ENCODE data around the gene RNF182.
"Not testable (repeated sequence)": the region's sequence is repeated elsewhere in the genome, so short reads cannot be mapped to it uniquely, and the experiment has no call there.

The RNF182 gene

GRCh38 chr6:14017626-14018475 is 93.1 kb downstream of the RNF182 start:
- no peak for TF ChIP-seq CTCF (IDR thresholded peaks at IDR 0.05; ENCODE audit: extremely low read depth, missing control alignments)
- no peak for DNase-seq (ENCODE audit: low spot score)

- DNase-seq (ENCODE audit: low spot score) = not testable (repeated sequence)
Observed at GRCh38 chr6:14018559-14018958, 93.8 kb downstream of the RNF182 start.

GRCh38 chr6:14020551-14020950 is 95.8 kb downstream of the RNF182 start:
- DNase-seq (ENCODE audit: low spot score) = no peak
- TF ChIP-seq CTCF (IDR thresholded peaks at IDR 0.05; ENCODE audit: extremely low read depth, missing control alignments) = no peak

GRCh38 chr6:14021449-14021848 is 96.7 kb downstream of the RNF182 start:
- TF ChIP-seq CTCF (IDR thresholded peaks at IDR 0.05; ENCODE audit: extremely low read depth, missing control alignments) = no peak
- no peak for DNase-seq (ENCODE audit: low spot score)

- no peak for TF ChIP-seq CTCF (IDR thresholded peaks at IDR 0.05; ENCODE audit: extremely low read depth, missing control alignments)
Observed at GRCh38 chr6:14022673-14023072, 97.9 kb downstream of the RNF182 start.

GRCh38 chr6:14023855-14024254 is 99.1 kb downstream of the RNF182 start:
- no peak for TF ChIP-seq CTCF (IDR thresholded peaks at IDR 0.05; ENCODE audit: extremely low read depth, missing control alignments)
- no peak for DNase-seq (ENCODE audit: low spot score)

More at GRCh38 chr6:14022673-14023072, 97.9 kb downstream of the RNF182 start:
- DNase-seq (ENCODE audit: low spot score) = no peak

- DNase-seq (ENCODE audit: low spot score) = no peak
- no peak for TF ChIP-seq CTCF (IDR thresholded peaks at IDR 0.05; ENCODE audit: extremely low read depth, missing control alignments)
Observed at GRCh38 chr6:14025160-14025559, 100.4 kb downstream of the RNF182 start.
